ENCODE results near the gene EPB41L3.

DNA sequence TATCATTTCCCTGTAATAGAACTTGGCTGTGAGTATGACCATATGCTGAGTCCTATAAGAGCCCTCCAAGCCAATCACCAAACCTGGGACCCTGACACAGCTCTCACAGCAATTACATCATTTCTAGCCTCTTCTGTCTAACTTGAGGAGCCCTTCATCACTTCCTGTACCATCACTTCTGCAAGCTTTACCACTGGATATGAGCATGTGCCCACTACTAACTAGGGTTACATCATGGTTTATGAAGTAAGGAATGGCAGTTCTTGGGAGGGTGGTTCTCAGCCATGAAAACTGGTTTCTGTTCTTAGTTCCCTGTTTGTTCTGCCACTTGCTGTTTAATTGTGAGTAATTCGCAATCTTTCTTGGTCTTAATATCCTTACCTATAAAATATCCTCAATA lies 31.0 kb upstream of the EPB41L3 start:
- no peak for TF ChIP-seq POLR2A (IDR thresholded peaks at IDR 0.05)
- TF ChIP-seq, protein P1, sequence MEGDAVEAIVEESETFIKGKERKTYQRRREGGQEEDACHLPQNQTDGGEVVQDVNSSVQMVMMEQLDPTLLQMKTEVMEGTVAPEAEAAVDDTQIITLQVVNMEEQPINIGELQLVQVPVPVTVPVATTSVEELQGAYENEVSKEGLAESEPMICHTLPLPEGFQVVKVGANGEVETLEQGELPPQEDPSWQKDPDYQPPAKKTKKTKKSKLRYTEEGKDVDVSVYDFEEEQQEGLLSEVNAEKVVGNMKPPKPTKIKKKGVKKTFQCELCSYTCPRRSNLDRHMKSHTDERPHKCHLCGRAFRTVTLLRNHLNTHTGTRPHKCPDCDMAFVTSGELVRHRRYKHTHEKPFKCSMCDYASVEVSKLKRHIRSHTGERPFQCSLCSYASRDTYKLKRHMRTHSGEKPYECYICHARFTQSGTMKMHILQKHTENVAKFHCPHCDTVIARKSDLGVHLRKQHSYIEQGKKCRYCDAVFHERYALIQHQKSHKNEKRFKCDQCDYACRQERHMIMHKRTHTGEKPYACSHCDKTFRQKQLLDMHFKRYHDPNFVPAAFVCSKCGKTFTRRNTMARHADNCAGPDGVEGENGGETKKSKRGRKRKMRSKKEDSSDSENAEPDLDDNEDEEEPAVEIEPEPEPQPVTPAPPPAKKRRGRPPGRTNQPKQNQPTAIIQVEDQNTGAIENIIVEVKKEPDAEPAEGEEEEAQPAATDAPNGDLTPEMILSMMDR (IDR thresholded peaks at IDR 0.05), result no peak
- no peak for TF ChIP-seq EP300 (IDR thresholded peaks at IDR 0.05)
- TF ChIP-seq POLR2AphosphoS5 (IDR thresholded peaks at IDR 0.05), result no peak

Data from suprapubic skin (tissue), 4 donors.